CD4-positive, alpha-beta T cell treated with Interleukin-2 at 100 ng/mL for 4 hours (primary cell): Measurements from ENCODE around the gene MYBL2.
"Not testable (repeated sequence)": the region's sequence is repeated elsewhere in the genome, so short reads cannot be mapped to it uniquely, and the experiment has no call there.

Experiments
- DNase-seq: peaks from one replicate; pipeline ENCODE4 v3.0.0-alpha.2; 2020; ENCODE audit warnings: low spot score

MYBL2 gene

GRCh38 chr20:43666376-43667328 is at the start of gene MYBL2:
Gene MYBL2 (plus strand): TSS chr20:43667114. CDS start chr20:43667284, 170 bp downstream.
- peak; percentile 62 for DNase-seq

- DNase-seq, result no peak
Observed at GRCh38 chr20:43631598-43631997, 35.3 kb upstream of the MYBL2 start.

GRCh38 chr20:43636429-43636828 is 30.5 kb upstream of the MYBL2 start:
- DNase-seq, result no peak

- DNase-seq, result no peak
Observed at GRCh38 chr20:43642548-43642947, 24.4 kb upstream of the MYBL2 start.

GRCh38 chr20:43650997-43651525 is 15.9 kb upstream of the MYBL2 start:
- DNase-seq, result no peak

GRCh38 chr20:43651650-43652184 is 15.2 kb upstream of the MYBL2 start:
- DNase-seq, result not testable (repeated sequence)

- no peak for DNase-seq
Observed at GRCh38 chr20:43653966-43654365, 12.9 kb upstream of the MYBL2 start.

GRCh38 chr20:43655176-43655575 is 11.7 kb upstream of the MYBL2 start:
- DNase-seq, result not testable (repeated sequence)

GRCh38 chr20:43655937-43656336 is 11.0 kb upstream of the MYBL2 start:
- DNase-seq, result no peak

- DNase-seq, result no peak
Observed at GRCh38 chr20:43658069-43658722, 8.7 kb upstream of the MYBL2 start.

GRCh38 chr20:43658723-43659419 is 8.0 kb upstream of the MYBL2 start:
- DNase-seq, result no peak

- no peak for DNase-seq
Observed at GRCh38 chr20:43662943-43663655, 3.8 kb upstream of the MYBL2 start.

GRCh38 chr20:43665466-43666176 is 1.3 kb upstream of the MYBL2 start:
- DNase-seq, result no peak

GRCh38 chr20:43667341-43668132 is 623 bp downstream of the MYBL2 start:
- DNase-seq, result no peak

GRCh38 chr20:43669332-43669731 is 2.4 kb downstream of the MYBL2 start:
- no peak for DNase-seq

GRCh38 chr20:43670423-43670822 is 3.5 kb downstream of the MYBL2 start:
- DNase-seq, result no peak

- DNase-seq, result no peak
Observed at GRCh38 chr20:43676368-43676767, 9.5 kb downstream of the MYBL2 start.

GRCh38 chr20:43680981-43681380 is 14.1 kb downstream of the MYBL2 start:
- DNase-seq, result no peak

- no peak for DNase-seq
Observed at GRCh38 chr20:43681468-43681942, 14.6 kb downstream of the MYBL2 start.

GRCh38 chr20:43681991-43682410 is 15.1 kb downstream of the MYBL2 start:
- no peak for DNase-seq
